Measurements from ENCODE around the gene TAGLN3.

TAGLN3 gene

GRCh38 chr3:112004187-112004586 lies 5.5 kb downstream of the TAGLN3 start:
- no peak overlapping the region for H3K27ac ChIP-seq
- TF ChIP-seq ZFX (IDR thresholded peaks at IDR 0.05) = no peak
- TF ChIP-seq CTCF (conservative IDR thresholded peaks at IDR 0.05) = no peak

GRCh38 chr3:112004669-112005068 lies 5.9 kb downstream of the TAGLN3 start:
- no peak for TF ChIP-seq CTCF (conservative IDR thresholded peaks at IDR 0.05)
- TF ChIP-seq ZFX (IDR thresholded peaks at IDR 0.05) = no peak
- no peak overlapping the region for H3K27ac ChIP-seq

GRCh38 chr3:112005091-112005672 lies 6.5 kb downstream of the TAGLN3 start:
- no peak overlapping the region for H3K27ac ChIP-seq
- TF ChIP-seq CTCF (conservative IDR thresholded peaks at IDR 0.05) (no peak), ZFX (IDR thresholded peaks at IDR 0.05) (no peak)

GRCh38 chr3:112007633-112008032 lies 8.9 kb downstream of the TAGLN3 start:
- TF ChIP-seq CTCF (conservative IDR thresholded peaks at IDR 0.05) = no peak
- TF ChIP-seq ZFX (IDR thresholded peaks at IDR 0.05) = no peak

GRCh38 chr3:112009670-112010069 lies 10.9 kb downstream of the TAGLN3 start:
- H3K27ac ChIP-seq = no peak overlapping the region
- TF ChIP-seq ZFX (IDR thresholded peaks at IDR 0.05) (no peak), CTCF (conservative IDR thresholded peaks at IDR 0.05) (no peak)

More at GRCh38 chr3:112007633-112008032, 8.9 kb downstream of the TAGLN3 start:
- no peak overlapping the region for H3K27ac ChIP-seq

GRCh38 chr3:112010636-112011035 lies 11.9 kb downstream of the TAGLN3 start:
- TF ChIP-seq CTCF (conservative IDR thresholded peaks at IDR 0.05) (no peak), ZFX (IDR thresholded peaks at IDR 0.05) (no peak)
- no peak overlapping the region for H3K27ac ChIP-seq

- TF ChIP-seq ZFX (IDR thresholded peaks at IDR 0.05) (no peak), CTCF (conservative IDR thresholded peaks at IDR 0.05) (no peak)
- no peak overlapping the region for H3K27ac ChIP-seq
Observed at GRCh38 chr3:112011376-112011940, 12.7 kb downstream of the TAGLN3 start.
